Brain pericyte (primary cell): Measurements from ENCODE around the gene DBNDD1.

ENCODE experiments used
- DNase-seq: peaks from one replicate; pipeline ENCODE4 v3.0.0-alpha.2; 2012; ENCODE audit warnings: low read depth, low spot score

Gene DBNDD1

GRCh38 chr16:90035902-90036301 is 16.6 kb upstream of the DBNDD1 start:
- DNase-seq: no peak

DNA sequence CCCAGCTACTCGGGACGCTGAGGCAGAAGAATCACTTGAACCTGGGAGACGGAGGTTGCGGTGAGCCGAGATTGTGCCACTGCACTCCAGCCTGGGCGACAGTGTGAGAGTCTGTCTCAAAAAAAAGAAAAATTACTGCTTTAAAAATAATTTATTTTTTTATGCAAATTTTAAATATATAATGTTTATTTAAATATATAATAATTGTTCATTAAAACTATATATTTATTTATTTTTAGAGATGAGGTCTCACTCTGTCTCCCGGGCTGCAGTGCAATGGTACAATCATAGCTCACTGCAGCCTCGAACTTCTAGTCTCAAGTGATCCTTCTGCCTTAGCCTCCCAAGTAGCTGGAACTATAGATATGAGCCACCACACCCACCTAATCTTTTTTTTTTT is 15.2 kb upstream of the DBNDD1 start:
- DNase-seq: no peak

GRCh38 chr16:90033387-90033786 is 14.1 kb upstream of the DBNDD1 start:
- no peak for DNase-seq

- no peak for DNase-seq
Measured at GRCh38 chr16:90032674-90033331, 13.5 kb upstream of the DBNDD1 start.

DNA sequence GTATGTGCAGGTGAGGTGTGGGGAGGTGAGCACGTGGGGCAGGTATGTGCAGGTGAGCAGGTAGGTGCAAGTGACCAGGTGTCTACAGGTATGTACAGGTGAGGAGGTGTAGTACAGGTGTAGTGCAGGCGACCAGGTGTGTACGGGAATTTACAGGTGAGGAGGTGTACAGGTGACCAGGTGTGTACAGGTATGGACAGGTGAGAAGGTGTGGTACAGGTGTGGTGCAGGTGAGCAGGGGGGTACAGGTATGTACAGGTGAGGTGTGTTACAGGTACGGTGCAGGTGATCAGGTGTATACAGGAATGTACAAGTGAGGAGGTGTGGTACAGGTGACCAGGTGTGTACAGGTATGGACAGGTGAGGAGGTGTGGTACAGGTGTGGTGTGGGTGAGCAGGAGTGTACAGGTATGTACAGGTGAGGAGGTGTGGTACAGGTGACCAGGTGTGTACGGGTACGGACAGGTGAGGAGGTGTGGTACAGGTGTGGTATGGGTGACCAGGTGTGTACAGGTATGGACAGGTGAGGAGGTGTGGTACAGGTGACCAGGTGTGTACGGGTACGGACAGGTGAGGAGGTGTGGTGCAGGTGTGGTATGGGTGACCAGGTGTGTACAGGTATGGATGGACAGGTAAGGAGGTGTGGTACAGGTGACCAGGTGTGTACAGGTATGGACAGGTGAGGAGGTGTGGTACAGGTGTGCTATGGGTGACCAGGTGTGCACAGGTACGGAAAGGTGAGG is 12.8 kb upstream of the DBNDD1 start:
- DNase-seq: peak; percentile 45

- DNase-seq: no peak
Measured at GRCh38 chr16:90031186-90031930, 12.1 kb upstream of the DBNDD1 start.

GRCh38 chr16:90028985-90029384 is 9.7 kb upstream of the DBNDD1 start:
- no peak for DNase-seq

GRCh38 chr16:90027611-90028010 is 8.4 kb upstream of the DBNDD1 start:
- no peak for DNase-seq

DNA sequence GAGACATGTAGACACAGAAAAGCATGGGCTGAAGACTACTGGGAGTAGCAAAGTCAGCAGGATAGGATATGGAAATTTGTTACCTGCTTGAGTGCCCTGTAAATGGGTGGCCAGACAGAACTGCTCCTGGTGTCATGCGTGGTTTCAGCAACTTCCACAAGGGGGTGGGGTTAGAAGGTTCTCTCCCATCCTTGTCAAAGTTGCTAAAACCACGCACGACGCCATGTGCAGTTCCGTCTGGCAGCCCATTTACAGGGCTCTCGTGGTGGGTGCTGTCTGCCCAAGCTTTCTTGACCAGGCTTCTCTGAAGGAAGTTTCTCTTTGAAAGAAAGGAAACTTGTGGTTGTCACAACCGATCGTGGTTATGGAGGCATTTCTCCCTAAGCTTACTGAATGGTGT is 6.9 kb upstream of the DBNDD1 start:
- no peak for DNase-seq

GRCh38 chr16:90023078-90023447 is 3.8 kb upstream of the DBNDD1 start:
- DNase-seq: no peak

- DNase-seq: no peak
Measured at GRCh38 chr16:90022209-90023077, 3.2 kb upstream of the DBNDD1 start.

DNA sequence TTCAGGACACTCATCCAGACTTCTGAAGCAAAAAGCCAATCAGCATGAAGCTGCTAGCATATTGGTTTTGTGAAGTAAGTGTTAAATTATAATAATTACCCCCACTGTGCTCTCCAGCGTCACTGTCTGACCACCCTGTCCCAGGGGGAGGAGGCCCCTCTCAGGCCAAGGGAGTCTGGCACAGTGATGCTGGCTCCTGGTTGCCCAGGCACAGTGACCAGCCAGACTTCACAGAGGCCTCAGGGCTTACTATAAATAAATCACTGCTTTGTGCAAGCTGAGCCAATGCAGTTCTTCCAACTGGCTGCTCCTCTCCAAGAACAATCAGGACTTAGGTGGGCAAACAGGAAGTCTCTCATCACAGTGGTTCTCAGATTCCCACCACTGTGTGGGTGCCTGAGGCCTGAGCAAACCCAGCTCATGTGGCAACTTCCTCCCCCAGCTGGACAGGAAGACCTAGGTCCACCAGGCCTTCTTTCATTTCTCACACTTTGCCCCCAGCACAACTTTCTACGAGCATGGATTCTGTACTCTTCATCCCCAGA is 1.7 kb upstream of the DBNDD1 start:
- DNase-seq: no peak

GRCh38 chr16:90020260-90020837 is 1.1 kb upstream of the DBNDD1 start:
- no peak for DNase-seq

DNA sequence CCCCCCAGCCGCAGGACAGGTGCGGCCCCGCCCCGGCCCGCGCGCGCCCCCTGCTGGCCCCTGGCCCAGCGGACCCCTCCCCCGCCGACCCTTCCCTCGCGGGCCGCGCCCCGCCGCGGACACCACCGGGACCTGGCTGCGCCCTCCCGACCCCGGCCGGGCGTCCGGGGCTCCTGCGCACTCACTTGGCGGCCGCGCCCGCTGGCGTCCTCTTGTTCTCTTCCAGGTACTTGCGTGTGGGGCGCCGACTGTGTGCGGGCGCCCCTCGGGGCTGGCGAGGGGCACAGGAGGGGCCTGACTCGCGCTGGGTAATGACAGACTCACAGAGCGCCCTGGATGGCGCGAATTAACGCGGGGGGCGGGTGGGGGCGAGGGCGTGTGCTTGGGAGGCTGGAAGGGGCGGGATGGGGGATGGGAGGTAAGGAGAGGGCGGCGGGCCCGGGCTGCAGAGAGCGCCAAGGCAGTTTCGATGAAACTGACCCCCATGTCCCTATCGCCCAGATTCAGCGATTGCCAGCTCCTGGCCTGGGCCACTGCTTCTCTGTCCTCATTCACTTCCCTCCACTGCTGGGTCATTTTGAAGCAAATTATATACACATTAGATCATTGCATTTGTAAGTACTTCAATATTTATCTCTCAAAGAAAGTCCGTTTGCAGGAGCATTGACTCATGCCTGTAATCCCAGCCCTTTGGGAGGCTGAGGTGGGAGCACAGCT is 445 bp upstream of the DBNDD1 start:
- no peak for DNase-seq

- no peak for DNase-seq
Measured at GRCh38 chr16:90018297-90018651, 982 bp downstream of the DBNDD1 start.

- DNase-seq: no peak
Measured at GRCh38 chr16:90016339-90016950, 2.8 kb downstream of the DBNDD1 start.

DNA sequence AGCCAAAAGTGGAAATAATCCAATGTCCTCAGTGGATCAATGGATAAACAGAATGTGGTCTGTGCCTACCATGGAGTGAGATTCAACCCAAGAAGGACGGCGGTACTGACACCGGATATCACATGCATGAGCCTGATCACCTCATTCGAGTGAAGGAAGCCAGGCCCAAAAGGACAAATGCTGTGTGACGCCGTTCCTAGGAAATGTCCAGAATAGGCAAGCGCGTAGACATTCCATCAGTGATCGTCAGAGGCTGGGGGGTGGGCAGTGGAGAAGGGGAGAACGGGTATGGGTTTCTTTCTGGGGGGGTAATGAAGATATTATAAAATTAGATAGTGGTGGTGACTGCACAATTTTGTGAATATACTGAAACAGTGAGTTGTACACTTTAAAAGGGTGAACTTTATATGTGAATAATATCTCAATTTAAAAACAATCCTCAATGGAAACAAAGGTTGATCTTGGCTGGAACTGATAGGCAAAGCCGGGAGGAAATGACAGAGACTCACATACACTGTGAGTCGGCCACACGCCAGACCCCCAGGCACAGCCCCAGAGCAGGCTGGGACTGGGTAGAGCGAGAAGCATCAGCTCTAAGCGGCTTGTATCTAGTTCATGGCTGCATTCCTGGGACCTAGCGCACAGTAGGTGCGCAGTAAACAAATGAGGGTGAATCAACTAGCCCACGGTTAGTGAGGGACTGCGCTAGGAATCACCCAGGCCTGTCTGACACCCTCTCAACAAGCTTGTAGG is 3.5 kb downstream of the DBNDD1 start:
- no peak for DNase-seq

DNA sequence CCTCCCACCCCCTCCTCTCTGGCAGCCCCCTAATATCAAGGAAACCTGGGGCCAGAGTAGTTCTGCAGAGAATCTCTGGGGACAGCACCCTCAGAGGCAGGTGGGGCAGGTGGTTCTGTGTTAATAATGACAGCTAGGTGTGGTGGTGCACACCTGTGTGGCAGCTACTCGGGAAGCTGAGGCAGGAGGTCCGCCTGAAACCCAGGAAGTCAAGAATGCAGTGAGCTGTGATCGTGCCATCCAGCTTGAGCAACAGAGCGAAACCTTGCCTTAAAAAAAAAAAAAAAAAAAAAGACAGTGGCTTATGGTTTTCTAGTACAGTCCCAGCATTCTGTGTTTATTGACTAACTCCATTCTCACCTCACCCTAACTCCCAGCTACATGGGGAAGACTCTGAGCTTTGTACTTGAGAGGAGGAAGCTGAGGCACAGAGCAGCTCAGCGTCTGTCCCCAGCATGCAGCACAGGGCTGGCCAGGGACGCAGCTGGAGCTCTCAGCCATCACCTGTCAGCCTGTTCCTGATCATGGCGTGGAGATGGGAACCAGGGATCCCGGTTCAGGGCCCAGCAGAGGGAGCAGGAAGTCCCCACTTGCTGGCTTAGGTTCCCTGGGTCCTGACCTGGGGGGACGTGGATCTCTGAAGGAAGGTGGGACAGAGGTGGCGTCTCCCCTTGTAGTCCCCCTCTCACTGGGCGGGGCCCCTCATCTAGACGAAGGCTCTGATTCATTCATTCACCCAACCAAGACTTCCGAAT is 6.1 kb downstream of the DBNDD1 start:
- DNase-seq: no peak
